GM12878 (cell line): ENCODE data around the gene TSPAN31. TPM values are rescaled to one million over a fixed set of nuclear protein-coding genes. Genes with fewer than 3 reads are reported as not detected.

ENCODE experiments used
- ATAC-seq: fragments of 200-7000 bp; cut with Tn5 transposase; 3 replicates; pipeline ENCODE4 v1.9.1; 2020; ENCODE audit warnings: mild to moderate bottlenecking, moderate library complexity
- BruUV-seq: library from RNA; stranded (reverse); fragments of 400-500 nt; replicated peaks from 2 replicates; lab custom pipeline; 2021; lab: Mats Ljungman, UMichigan
- CTCF ChIA-PET: fragments of 300-600 bp; sonication (Branson Sonifier 250); formaldehyde crosslinking; extraction: SDS; loops from one replicate; lab custom pipeline; 2021; ENCODE audit warnings: inconsistent platforms; lab: Yijun Ruan, JAX
- POLR2A ChIA-PET: fragments of 350-600 bp; formaldehyde crosslinking; extraction: SDS; loops from one replicate; lab custom pipeline; 2021; ENCODE audit warnings: inconsistent platforms; lab: Charles Lee
- RAD21 ChIA-PET: fragments of 300-600 bp; sonication (Branson Sonifier 250); formaldehyde crosslinking; loops from one replicate; lab custom pipeline; 2023; ENCODE audit warnings: antibody characterized with exemption; ENCODE audit not compliant: unreplicated experiment; lab: Charles Lee
- SMC1A ChIA-PET: fragments of 300-600 bp; sonication (Branson Sonifier 250); formaldehyde crosslinking; loops from one replicate; lab custom pipeline; 2023; ENCODE audit not compliant: unreplicated experiment, uncharacterized antibody; lab: Charles Lee
- DNase-seq: peaks from one replicate; pipeline ENCODE4 v3.0.0-alpha.2; 2011; ENCODE audit warnings: low read depth, low spot score
- FAIRE-seq: peaks from 3 replicates; lab custom pipeline; 2011; peaks lifted over from hg19 to GRCh38; lab: Jason Lieb, UNC
- H2AFZ ChIP-seq: 2 replicates; pipeline ENCODE4 v1.6.0; 2011; ENCODE audit warnings: low read depth, low read length, control low read depth; ENCODE audit not compliant: control insufficient read depth
- H3K27ac ChIP-seq: 2 replicates; pipeline ENCODE4 v1.5.1; 2011; ENCODE audit warnings: control low read depth; ENCODE audit not compliant: control insufficient read depth, insufficient read depth
- H3K27me3 ChIP-seq, 2 experiments: replicated peaks in 1 of 2; 2 replicates each; pipeline versions ENCODE4 v1.6.0 to v1.6.1; 2011; ENCODE audit warnings: low read length in 1 of 2; ENCODE audit not compliant: control insufficient read depth in 2 of 2, insufficient read depth in 2 of 2
- H3K36me3 ChIP-seq, 2 experiments: 2 replicates each; pipeline ENCODE4 v1.5.1; 2011; ENCODE audit warnings: low read length in 1 of 2; ENCODE audit not compliant: control insufficient read depth in 2 of 2, insufficient read depth in 2 of 2
- H3K4me1 ChIP-seq: 2 replicates; pipeline ENCODE4 v1.6.1; 2011; ENCODE audit warnings: mild to moderate bottlenecking, low read length, moderate library complexity, mixed read lengths; ENCODE audit not compliant: control insufficient read depth, insufficient read depth
- H3K4me2 ChIP-seq: 2 replicates; pipeline ENCODE4 v1.6.0; 2011; ENCODE audit warnings: control low read depth; ENCODE audit not compliant: control insufficient read depth, insufficient read depth
- H3K4me3 ChIP-seq: fragments of 200-600 bp; sonication (generic); 2 replicates; pipeline ENCODE4 v1.5.1; 2016
- H3K79me2 ChIP-seq: 2 replicates; pipeline ENCODE4 v1.6.0; 2011; ENCODE audit warnings: low read length; ENCODE audit not compliant: control insufficient read depth, insufficient read depth
- H3K9ac ChIP-seq: 2 replicates; pipeline ENCODE4 v1.8.0; 2011; ENCODE audit warnings: low read length, control low read depth, mixed read lengths; ENCODE audit not compliant: control insufficient read depth, insufficient read depth
- H3K9me3 ChIP-seq: replicated peaks from 3 replicates; pipeline ENCODE4 v1.5.1; 2011; ENCODE audit warnings: mild to moderate bottlenecking, low read length; ENCODE audit not compliant: control insufficient read depth, insufficient read depth
- H4K20me1 ChIP-seq: 2 replicates; pipeline ENCODE4 v1.6.0; 2011; ENCODE audit not compliant: control insufficient read depth, insufficient read depth
- ATF3 ChIP-seq: IDR thresholded peaks from 2 replicates; pipeline ENCODE4 v1.6.1; 2011; ENCODE audit warnings: low read depth, mild to moderate bottlenecking, low read length, moderate library complexity, borderline replicate concordance; ENCODE audit errors: extremely low read depth
- CHD2 ChIP-seq: IDR thresholded peaks from 2 replicates; pipeline ENCODE4 v1.6.1; 2011; ENCODE audit warnings: low read depth, low read length, improper control_type of control experiment, borderline replicate concordance
- KLF5 ChIP-seq: fragments of 450-650 bp; IDR thresholded peaks from 2 replicates; pipeline ENCODE4 v1.6.1; 2014; ENCODE audit warnings: mild to moderate bottlenecking; ENCODE audit not compliant: partially characterized antibody
- LARP7 ChIP-seq: fragments of 450-650 bp; IDR thresholded peaks from 2 replicates; pipeline ENCODE4 v1.6.1; 2017; ENCODE audit warnings: mild to moderate bottlenecking
- PML ChIP-seq: IDR thresholded peaks from 2 replicates; pipeline ENCODE4 v1.6.1; 2012; ENCODE audit warnings: low read length, inconsistent platforms
- SREBF1 ChIP-seq: IDR thresholded peaks from 2 replicates; pipeline ENCODE4 v1.6.1; 2012; ENCODE audit warnings: mild to moderate bottlenecking, low read length
- ZNF24 ChIP-seq: fragments of 450-650 bp; IDR thresholded peaks from 2 replicates; pipeline ENCODE4 v1.6.1; 2017; ENCODE audit warnings: antibody characterized with exemption, mild to moderate bottlenecking
- WGBS: methylation state at CpG from one replicate; pipeline ENCODE4 v1.1.6; 2016; ENCODE audit warnings: low lambda C conversion rate; ENCODE audit not compliant: insufficient replicate concordance, insufficient coverage; ENCODE audit errors: missing lambda C conversion rate; 5-methylcytosine and 5-hydroxymethylcytosine counted together
- in situ Hi-C: fragments of 300-500 bp; cut with MboI; formaldehyde crosslinking; loops from 9 replicates; pipeline ENCODE4 v1.14.3; 2018; ENCODE audit warnings: mixed read lengths
- intact Hi-C: fragments of 100-400 bp; cut with micrococcal nuclease; formaldehyde crosslinking; loops from one replicate; pipeline ENCODE4 v1.14.2; 2022; ENCODE audit not compliant: unreplicated experiment
- polyA plus RNA-seq, 11 experiments: library from polyadenylated mRNA; depleted of rRNA in 4 of 11; unstranded in 6 of 11; stranded (reverse) in 5 of 11; fragments of >200 nt; fragmentation: Nextera tagmentation in 4 of 11; fragmentation: Illumina TruSeq in 1 of 11; extraction: Ambion mirVana in 4 of 11; extraction: Trizol in 1 of 11; gene quantifications; 1 replicate in 1 of 11; 2 replicates in 10 of 11; pipeline versions ENCODE4 v1.2.1 to v1.2.3, GENCODE V29; 2011 to 2016; ENCODE audit warnings: inconsistent platforms in 2 of 11, missing spikeins in 2 of 11, low read depth in 1 of 11
- total RNA-seq, 4 experiments: library from RNA; depleted of rRNA in 3 of 4; stranded (reverse); fragments of >200 nt in 3 of 4; fragmentation: Illumina TruSeq in 1 of 4; extraction: Trizol in 1 of 4; gene quantifications; 2 replicates each; pipeline versions ENCODE4 v1.2.1 to v1.2.3, GENCODE V29; 2013 to 2021

Gene TSPAN31
- total and polyA plus RNA-seq, 10 of the 15 experiments (the other 5 are each of a cell fraction or from before 2014, with no cell fraction given): 11.8 to 32.2 (median 24.7) TPM

GRCh38 chr12:57752668-57753000 is 7.8 kb downstream of the TSPAN31 start:
- SMC1A ChIA-PET: no interaction called here
- BruUV-seq: no TSS peak
- FAIRE-seq: no peak
- POLR2A ChIA-PET: interaction anchor here (0.6 to 1.2 kb wide), 2 partner anchors 11 to 29 kb away, joined by 4 to 18 read pairs; no protein-coding TSS in a partner anchor
- no peaks in the 10 kb centered on the region for H4K20me1 ChIP-seq
- intact Hi-C loops: loop anchor here (10.0 kb wide), 1 partner anchor 278 kb away; the partner anchor contains the start of gene ARHGAP9
- H3K27ac ChIP-seq: no peak overlapping the region
- DNase-seq: no peak
- CTCF ChIA-PET: interaction anchor here (0.7 to 1.2 kb wide), 2 partner anchors 9 to 143 kb away, joined by 3 read pairs; no protein-coding TSS in a partner anchor
- no peak for ATAC-seq
- WGBS: 0% methylated on average over 5 of the region's 5 CpGs
- TF ChIP-seq LARP7 (0 out of 2 replicates have a peak, but pooled peaks have one; percentile 10), PML (no peak), CHD2 (no peak), KLF5 (no peak), SREBF1 (no peak), ATF3 (no peak), ZNF24 (no peak; the same call in 1 of the 2 replicates)
- TF ChIP-seq, all 136 proteins: peak for 1
- RAD21 ChIA-PET: interaction anchor here (1.1 kb wide), 1 partner anchor 91 kb away, joined by 3 read pairs; no protein-coding TSS in a partner anchor
- no peaks in the 10 kb centered on the region for H3K9me3 ChIP-seq
- H3K4me1 ChIP-seq: peaks cover 27% of the 10 kb centered on the region
- H3K36me3 ChIP-seq: peaks cover 6 to 8% of the 10 kb centered on the region in 2 experiments
- H3K79me2 ChIP-seq: peaks cover 30% of the 10 kb centered on the region
- no peaks in the 10 kb centered on the region for H3K27me3 ChIP-seq
- peak overlapping the region; percentile 57 for H2AFZ ChIP-seq
- H3K4me2 ChIP-seq: peak overlapping the region; percentile 77
- H3K9ac ChIP-seq: no peak overlapping the region
- peak overlapping the region; percentile 63; the same call in 1 of the 2 replicates for H3K4me3 ChIP-seq
- in situ Hi-C loops: no loop called here
